HepG2 (cell line): Measurements from ENCODE around the gene ODR4. TPM values are rescaled to one million over a fixed set of nuclear protein-coding genes. Genes with fewer than 3 reads are reported as not detected.

ENCODE experiments used
- BRF2 ChIP-seq: sonication (generic); formaldehyde crosslinking; IDR thresholded peaks from 2 replicates; pipeline ENCODE4 v1.8.1; 2022; ENCODE audit warnings: mild to moderate bottlenecking, missing genetic modification reagents
- CSRNP2 ChIP-seq: sonication (generic); formaldehyde crosslinking; conservative IDR thresholded peaks from 2 replicates; pipeline ENCODE4 v1.8.0; 2022; ENCODE audit warnings: low read depth, missing genetic modification reagents
- HNRNPH1 ChIP-seq: fragments of 200-400 bp; formaldehyde crosslinking; optimal IDR thresholded peaks from 2 replicates; pipeline ENCODE3; 2017; ENCODE audit warnings: mild to moderate bottlenecking, low read depth, low read length
- IRF9 ChIP-seq: sonication (generic); formaldehyde crosslinking; IDR thresholded peaks from 2 replicates; pipeline ENCODE4 v1.8.0; 2022; ENCODE audit warnings: missing genetic modification reagents, mild to moderate bottlenecking, borderline replicate concordance
- RORA ChIP-seq: sonication (generic); formaldehyde crosslinking; IDR thresholded peaks from 2 replicates; pipeline ENCODE4 v1.5.0; 2020; ENCODE audit warnings: mild to moderate bottlenecking, missing genetic modification reagents, moderate library complexity
- SNAPC5 ChIP-seq: sonication (generic); formaldehyde crosslinking; IDR thresholded peaks from 2 replicates; pipeline ENCODE4 v1.8.1; 2023; ENCODE audit warnings: mild to moderate bottlenecking, missing genetic modification reagents, borderline replicate concordance
- ZNF552 ChIP-seq: sonication (generic); formaldehyde crosslinking; IDR thresholded peaks from 2 replicates; pipeline ENCODE4 v1.9.0; 2022; ENCODE audit warnings: missing genetic modification reagents, mild to moderate bottlenecking, borderline replicate concordance
- ZNF713 ChIP-seq: sonication (generic); formaldehyde crosslinking; IDR thresholded peaks from 2 replicates; pipeline ENCODE4 v1.4.0; 2020; ENCODE audit warnings: mild to moderate bottlenecking, missing genetic modification reagents
- polyA plus RNA-seq, 8 experiments: library from polyadenylated mRNA; depleted of rRNA in 3 of 8; stranded (reverse) in 7 of 8; unstranded in 1 of 8; fragments of >200 nt; fragmentation: Illumina TruSeq in 4 of 8; extraction: Trizol in 4 of 8; gene quantifications; 2 replicates each; pipeline versions ENCODE4 v1.2.1 to v1.2.3, GENCODE V29; 2011 to 2016; ENCODE audit warnings: low read depth in 4 of 8, missing spikeins in 1 of 8, mixed read lengths in 1 of 8; ENCODE audit not compliant: insufficient read depth in 1 of 8
- total RNA-seq, 5 experiments: library from RNA; depleted of rRNA; stranded (reverse); fragments of >200 nt; fragmentation: Illumina TruSeq; extraction: Trizol; gene quantifications; 2 replicates each; pipeline ENCODE4 v1.2.3, GENCODE V29; 2016; ENCODE audit warnings: low read depth in 1 of 5

ODR4 gene
- total and polyA plus RNA-seq, 2 of the 13 experiments (the other 11 are each of a cell fraction or from before 2014, with no cell fraction given), result 16.3 to 22.0 TPM

GRCh38 chr1:186442651-186443375, 67.2 kb downstream of the ODR4 start (continued):
- TF ChIP-seq IRF9 (CRISPR knock-in tag) (no peak), CSRNP2 (CRISPR knock-in tag) (no peak), BRF2 (CRISPR knock-in tag) (no peak), ZNF552 (CRISPR knock-in tag) (no peak), SNAPC5 (CRISPR knock-in tag) (no peak), HNRNPH1 (no peak), RORA (CRISPR knock-in tag) (no peak), ZNF713 (CRISPR knock-in tag) (no peak)
